IMR-90 (cell line): Measurements from ENCODE around the gene CFAP69. TPM values are rescaled to one million over a fixed set of nuclear protein-coding genes. Genes with fewer than 3 reads are reported as not detected.
"Not testable (repeated sequence)": the region's sequence is repeated elsewhere in the genome, so short reads cannot be mapped to it uniquely, and the experiment has no call there.

ENCODE experiments used
- ATAC-seq: fragments of 200-7000 bp; cut with Tn5 transposase; 2 replicates; pipeline ENCODE4 v1.9.1; 2020; ENCODE audit warnings: low read depth, mild to moderate bottlenecking, moderate library complexity
- BruUV-seq: library from RNA; stranded (reverse); fragments of 400-500 nt; replicated peaks from 2 replicates; lab custom pipeline; 2021; lab: Mats Ljungman, UMichigan
- CTCF ChIA-PET: fragments of 300-600 bp; formaldehyde crosslinking; extraction: SDS; loops from one replicate; lab custom pipeline; 2021; ENCODE audit warnings: antibody characterized with exemption; lab: Yijun Ruan, JAX
- POLR2A ChIA-PET: fragments of 300-600 bp; sonication (Branson Sonifier 250); formaldehyde crosslinking; loops from one replicate; lab custom pipeline; 2022; ENCODE audit warnings: antibody characterized with exemption; ENCODE audit not compliant: unreplicated experiment; lab: Charles Lee
- DNase-seq: peaks from one replicate; pipeline ENCODE4 v3.0.0; 2013
- H2AFZ ChIP-seq: replicated peaks from 2 replicates; pipeline ENCODE3; 2013; ENCODE audit warnings: low read length, mild to moderate bottlenecking; ENCODE audit not compliant: poor library complexity
- H2AK5ac ChIP-seq: 2 replicates; pipeline ENCODE4 v1.6.1; 2013; ENCODE audit warnings: low read depth, low read length, inconsistent platforms
- H2AK9ac ChIP-seq: replicated peaks from 2 replicates; pipeline ENCODE3; 2013; ENCODE audit warnings: mild to moderate bottlenecking, low read depth, low read length, moderate library complexity; ENCODE audit not compliant: poor library complexity
- H2BK120ac ChIP-seq: 2 replicates; pipeline ENCODE4 v1.6.1; 2013; ENCODE audit warnings: low read depth, low read length, inconsistent platforms
- H2BK15ac ChIP-seq: 3 replicates; pipeline ENCODE4 v1.6.1; 2013; ENCODE audit warnings: low read depth, low read length, inconsistent platforms
- H2BK20ac ChIP-seq: 2 replicates; pipeline ENCODE4 v1.6.1; 2013; ENCODE audit warnings: low read depth, mild to moderate bottlenecking, inconsistent platforms, low read length, moderate library complexity
- H2BK5ac ChIP-seq: 2 replicates; pipeline ENCODE4 v1.6.1; 2013; ENCODE audit warnings: mild to moderate bottlenecking, low read depth, low read length, inconsistent platforms; ENCODE audit not compliant: poor library complexity, severe bottlenecking
- H3K14ac ChIP-seq: replicated peaks from 2 replicates; pipeline ENCODE4 v1.6.1; 2013; ENCODE audit warnings: low read depth, low read length, inconsistent platforms
- H3K18ac ChIP-seq: 2 replicates; pipeline ENCODE4 v1.6.1; 2013; ENCODE audit warnings: low read depth, low read length, control low read depth
- H3K23ac ChIP-seq: 2 replicates; pipeline ENCODE4 v1.6.1; 2013; ENCODE audit warnings: low read depth, low read length, inconsistent platforms
- H3K27ac ChIP-seq: 2 replicates; pipeline ENCODE4 v1.5.1; 2013; ENCODE audit warnings: mild to moderate bottlenecking, control low read depth, low read length; ENCODE audit not compliant: insufficient read depth
- H3K27me3 ChIP-seq: 2 replicates; pipeline ENCODE4 v1.6.1; 2013; ENCODE audit warnings: low read length; ENCODE audit not compliant: control insufficient read depth, insufficient read depth
- H3K36me3 ChIP-seq: 2 replicates; pipeline ENCODE4 v1.6.1; 2013; ENCODE audit warnings: low read length, mixed read lengths; ENCODE audit not compliant: control insufficient read depth, insufficient read depth
- H3K4ac ChIP-seq: 2 replicates; pipeline ENCODE4 v1.6.1; 2013; ENCODE audit warnings: low read depth, low read length, inconsistent platforms
- H3K4me1 ChIP-seq: 2 replicates; pipeline ENCODE4 v1.6.1; 2013; ENCODE audit warnings: low read length, mixed read lengths; ENCODE audit not compliant: control insufficient read depth, insufficient read depth
- H3K4me2 ChIP-seq: 2 replicates; pipeline ENCODE4 v1.6.1; 2013; ENCODE audit warnings: low read depth, mild to moderate bottlenecking, control low read depth, low read length, moderate library complexity
- H3K4me3 ChIP-seq: 2 replicates; pipeline ENCODE4 v1.5.1; 2013; ENCODE audit warnings: low read depth, mild to moderate bottlenecking, control low read depth, low read length, moderate library complexity; ENCODE audit not compliant: insufficient read depth
- H3K56ac ChIP-seq: 2 replicates; pipeline ENCODE4 v1.6.1; 2013; ENCODE audit warnings: low read length, inconsistent platforms; ENCODE audit not compliant: insufficient read depth; ENCODE audit errors: extremely low read depth
- H3K79me1 ChIP-seq, 2 experiments: 2 replicates each; pipeline ENCODE4 v1.6.1; 2013; ENCODE audit warnings: low read length in 2 of 2, inconsistent platforms in 1 of 2, low read depth in 1 of 2
- H3K9ac ChIP-seq: 2 replicates; pipeline ENCODE4 v1.6.1; 2013; ENCODE audit warnings: low read depth, low read length, control low read depth
- H3K9me1 ChIP-seq: 2 replicates; pipeline ENCODE4 v1.6.1; 2013; ENCODE audit warnings: low read length, inconsistent platforms; ENCODE audit not compliant: insufficient read depth
- H3K9me3 ChIP-seq: 2 replicates; pipeline ENCODE4 v1.6.1; 2013; ENCODE audit warnings: low read length; ENCODE audit not compliant: control insufficient read depth, insufficient read depth
- H4K20me1 ChIP-seq: 2 replicates; pipeline ENCODE4 v1.6.1; 2013; ENCODE audit warnings: low read length, inconsistent platforms; ENCODE audit not compliant: insufficient read depth
- H4K5ac ChIP-seq: 2 replicates; pipeline ENCODE4 v1.6.1; 2013; ENCODE audit warnings: mild to moderate bottlenecking, low read depth, low read length, control low read depth
- H4K8ac ChIP-seq, 2 experiments: 2 replicates each; pipeline ENCODE4 v1.6.1; 2013; ENCODE audit warnings: low read depth in 2 of 2, low read length in 2 of 2, control low read depth in 1 of 2, inconsistent platforms in 1 of 2
- H4K91ac ChIP-seq: 2 replicates; pipeline ENCODE4 v1.6.1; 2013; ENCODE audit warnings: low read depth, low read length, inconsistent platforms; ENCODE audit not compliant: insufficient read depth
- WGBS, 2 experiments: methylation state at CpG; one replicate each; pipeline versions ENCODE4 v1.1.5 to v1.1.7; 2013; ENCODE audit warnings: missing lambda C conversion rate in 2 of 2; ENCODE audit not compliant: insufficient read length in 1 of 2; ENCODE audit errors: extremely low coverage in 2 of 2; 5-methylcytosine and 5-hydroxymethylcytosine counted together
- dilution Hi-C: fragments of 300-500 bp; cut with HindIII; formaldehyde crosslinking; loops from one replicate; pipeline ENCODE4 v1.14.3; 2018; ENCODE audit warnings: low sequenced_read_pairs; ENCODE audit not compliant: unreplicated experiment
- in situ Hi-C: fragments of 300-500 bp; cut with MboI; formaldehyde crosslinking; loops from 3 replicates; pipeline ENCODE4 v1.14.3; 2019; ENCODE audit warnings: low sequenced_read_pairs, inconsistent platforms, mixed read lengths
- intact Hi-C: fragments of 100-400 bp; cut with micrococcal nuclease; formaldehyde crosslinking; loops from 2 replicates; pipeline ENCODE4 v1.10.0; 2022
- polyA plus RNA-seq, 3 experiments: library from polyadenylated mRNA; depleted of rRNA; stranded (reverse); fragments of >200 nt; gene quantifications; 2 replicates each; pipeline ENCODE4 v1.2.3, GENCODE V29; 2012; ENCODE audit warnings: low replicate concordance in 1 of 3
- total RNA-seq: library from RNA; depleted of rRNA; stranded (reverse); fragments of >200 nt; gene quantifications from 2 replicates; pipeline ENCODE4 v1.2.3, GENCODE V29; 2012

The CFAP69 gene
- total and polyA plus RNA-seq, 2 of the 4 experiments (the other 2 are of a cell fraction), result 0.72 to 0.86 TPM

GRCh38 chr7:90350032-90350431 lies 105.1 kb downstream of the CFAP69 start:
- H4K8ac ChIP-seq, H2AK9ac ChIP-seq, H3K9me3 ChIP-seq, H4K91ac ChIP-seq, H2BK120ac ChIP-seq, H4K5ac ChIP-seq, H3K18ac ChIP-seq, H2BK20ac ChIP-seq, CTCF ChIA-PET, H3K4ac ChIP-seq, H3K4me3 ChIP-seq, POLR2A ChIA-PET, H3K27ac ChIP-seq, H3K4me1 ChIP-seq, H2BK5ac ChIP-seq, H3K56ac ChIP-seq, H4K20me1 ChIP-seq, H3K27me3 ChIP-seq, intact Hi-C loops, BruUV-seq, H2AFZ ChIP-seq, H3K9me1 ChIP-seq, H3K4me2 ChIP-seq, H2BK15ac ChIP-seq, H3K36me3 ChIP-seq, H2AK5ac ChIP-seq, H3K9ac ChIP-seq, ATAC-seq, in situ Hi-C loops, dilution Hi-C loops, DNase-seq, H3K23ac ChIP-seq, H3K14ac ChIP-seq: not testable (repeated sequence)
- peaks cover 13 to 30% of the 10 kb centered on the region in 2 experiments for H3K79me1 ChIP-seq
- WGBS, 2 experiments, result no CpG with 5 or more reads among the region's 3 CpGs
